Activated T-cell treated with anti-CD3 and anti-CD28 coated beads for 1 hour (primary cell): Measurements from ENCODE around the gene OR4F15.
"Not testable (repeated sequence)": the region's sequence is repeated elsewhere in the genome, so short reads cannot be mapped to it uniquely, and the experiment has no call there.

Experiments used
- DNase-seq: peaks from one replicate; pipeline ENCODE4 v3.0.0-alpha.2; 2020; ENCODE audit warnings: low read depth

Gene OR4F15, protein sequence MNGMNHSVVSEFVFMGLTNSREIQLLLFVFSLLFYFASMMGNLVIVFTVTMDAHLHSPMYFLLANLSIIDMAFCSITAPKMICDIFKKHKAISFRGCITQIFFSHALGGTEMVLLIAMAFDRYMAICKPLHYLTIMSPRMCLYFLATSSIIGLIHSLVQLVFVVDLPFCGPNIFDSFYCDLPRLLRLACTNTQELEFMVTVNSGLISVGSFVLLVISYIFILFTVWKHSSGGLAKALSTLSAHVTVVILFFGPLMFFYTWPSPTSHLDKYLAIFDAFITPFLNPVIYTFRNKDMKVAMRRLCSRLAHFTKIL

DNA sequence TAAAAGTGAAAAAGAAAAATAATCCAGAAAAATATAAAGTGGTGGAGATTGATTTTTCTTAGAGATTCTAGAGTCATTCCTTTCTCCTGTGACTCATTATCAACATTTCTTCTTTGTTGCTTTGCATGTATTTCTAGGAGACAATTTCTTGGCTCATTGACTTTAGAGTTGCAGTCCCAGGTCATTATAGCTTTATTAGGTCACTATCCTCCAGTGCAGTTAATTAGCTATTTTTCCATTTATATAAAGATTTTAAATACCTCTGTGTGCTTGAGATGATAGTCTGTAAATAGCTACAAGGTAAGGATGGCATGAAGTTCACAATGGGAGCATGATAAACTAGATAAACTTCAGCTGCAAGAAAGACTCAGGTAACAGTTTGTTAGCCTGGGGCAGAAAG lies at the start of gene OR4F15:
OR4F15 (plus strand) TSS at position 301 of the 400 bp plus-strand sequence. CDS start 5,985 bp downstream, outside the sequence.
- no peak for DNase-seq

DNA sequence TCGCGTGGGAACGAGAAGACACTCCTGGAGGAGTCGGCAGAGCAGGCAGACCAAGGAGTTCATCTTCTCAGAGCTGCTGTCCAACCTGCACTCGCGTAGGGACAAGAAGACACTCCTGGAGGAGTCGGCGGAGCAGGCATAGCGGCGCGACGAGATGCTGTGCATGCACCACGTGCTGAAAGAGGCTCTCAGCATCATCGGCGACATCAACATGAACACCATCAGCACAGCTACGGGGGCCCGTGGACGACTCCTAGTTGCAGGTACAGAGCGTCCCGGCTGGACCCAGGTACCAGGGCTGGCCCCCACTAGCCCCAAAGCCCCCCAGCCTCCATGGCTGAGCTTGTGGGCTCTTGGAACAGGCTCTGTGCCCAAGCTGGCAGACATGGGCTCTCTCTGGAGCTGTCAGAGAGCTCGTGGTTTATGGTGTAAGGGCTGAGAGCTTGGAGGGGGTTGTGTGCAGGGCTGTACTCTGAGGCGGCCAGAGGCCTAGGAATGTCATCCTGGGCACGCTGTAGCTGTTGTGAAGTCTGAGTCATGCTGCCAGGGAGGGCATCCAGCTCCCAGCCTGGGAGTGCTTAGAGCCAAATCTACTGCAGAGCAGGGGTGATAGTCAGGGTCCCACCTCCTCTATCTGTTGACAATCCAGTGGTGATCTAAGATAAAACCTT lies 47.2 kb upstream of the OR4F15 start:
- not testable (repeated sequence) for DNase-seq

DNA sequence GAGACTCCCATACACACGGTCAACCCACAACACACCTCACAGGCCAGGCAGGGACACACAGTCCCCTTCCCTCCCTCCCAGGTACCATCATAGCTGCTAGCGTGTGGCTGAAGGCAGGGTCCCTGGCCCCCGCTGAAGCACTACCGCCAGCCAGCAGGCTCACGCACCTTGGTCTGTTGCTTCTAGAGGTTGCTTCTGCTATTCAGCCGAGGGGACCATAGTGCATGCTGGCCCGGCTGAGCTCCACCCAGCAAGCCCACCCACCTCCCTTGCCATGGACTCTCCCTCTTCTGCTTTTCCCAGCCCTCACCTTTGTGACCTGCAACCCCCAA lies 46.7 kb upstream of the OR4F15 start:
- not testable (repeated sequence) for DNase-seq

DNA sequence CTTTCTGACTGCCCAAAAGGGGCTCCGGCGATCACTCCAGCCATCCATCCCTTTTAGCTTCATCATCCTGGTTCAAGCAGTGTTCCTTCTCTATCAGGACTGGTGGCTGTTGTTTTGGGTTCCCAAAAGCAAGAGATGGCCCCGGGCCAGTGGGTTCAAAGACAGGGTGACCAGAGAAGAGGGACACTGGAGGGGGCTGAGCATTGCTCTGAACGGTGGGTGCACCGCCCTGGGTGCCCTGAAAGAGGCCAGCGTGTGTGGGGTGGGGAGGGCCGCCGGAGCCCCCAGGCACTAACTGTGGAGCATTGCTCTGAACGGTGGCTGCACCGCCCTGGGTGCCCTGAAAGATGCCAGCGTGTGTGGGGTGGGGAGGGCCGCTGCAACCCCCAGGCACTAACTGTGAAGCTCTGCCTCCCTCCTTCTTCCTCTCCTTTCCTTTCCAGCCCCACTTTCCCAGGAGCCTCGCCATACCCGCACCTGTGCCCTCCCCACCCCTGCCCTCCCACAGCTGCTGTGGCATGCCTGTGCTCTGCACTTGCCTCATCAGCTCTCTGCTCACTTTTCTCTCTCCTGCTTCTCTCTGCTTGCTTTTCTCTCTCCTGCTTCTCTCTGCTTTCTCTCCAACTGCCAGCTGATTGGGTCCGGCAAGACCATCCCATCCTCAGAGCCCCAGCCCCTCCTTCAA lies 46.1 kb upstream of the OR4F15 start:
- DNase-seq: no peak

DNA sequence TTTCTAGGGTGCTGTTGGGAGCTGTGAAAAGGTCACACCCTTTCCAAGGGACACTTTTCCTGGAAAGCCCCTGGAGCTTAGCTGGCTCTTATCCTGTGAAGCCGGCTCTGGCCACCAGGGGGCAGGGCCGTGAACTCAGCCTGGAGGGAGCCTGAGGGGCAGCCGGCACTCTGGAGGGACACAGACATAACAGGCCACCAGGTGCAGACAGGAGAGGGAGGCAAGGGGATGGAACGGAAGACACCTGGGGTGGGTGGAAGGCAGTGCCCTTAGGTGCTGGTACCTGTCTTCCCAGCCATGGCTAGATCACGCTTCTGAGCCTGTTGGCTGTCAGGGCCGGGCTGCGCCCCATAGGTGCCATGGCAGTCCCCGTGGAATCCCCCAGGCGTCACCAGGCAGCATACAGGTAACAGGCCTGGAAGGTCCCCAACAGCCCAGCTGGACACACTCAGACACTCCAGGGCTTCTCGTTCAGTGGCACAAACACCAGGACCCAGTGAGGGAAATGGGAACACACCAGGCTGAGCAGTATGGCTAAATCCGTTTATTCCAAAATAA lies 44.8 kb upstream of the OR4F15 start:
- not testable (repeated sequence) for DNase-seq

DNA sequence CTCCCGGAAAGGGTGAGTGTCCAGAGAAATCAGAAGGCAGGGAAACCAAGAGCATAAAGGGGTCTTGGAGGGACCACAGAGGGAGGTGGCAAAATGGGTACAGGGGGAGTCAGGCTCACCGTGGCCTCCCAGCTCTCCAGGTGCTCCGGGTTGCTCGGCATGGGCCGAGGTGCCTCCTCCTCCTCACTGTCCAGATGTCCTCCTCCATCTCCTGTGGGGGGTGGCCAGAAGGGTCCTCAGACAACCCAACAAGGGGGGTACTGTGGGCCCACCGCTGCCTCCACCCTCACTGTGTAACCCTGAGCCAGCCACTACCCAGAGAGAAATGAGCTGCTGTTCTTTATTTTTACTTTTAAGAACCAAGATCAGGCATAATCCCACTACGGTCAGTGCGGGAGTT lies 39.1 kb upstream of the OR4F15 start:
- DNase-seq: no peak

DNA sequence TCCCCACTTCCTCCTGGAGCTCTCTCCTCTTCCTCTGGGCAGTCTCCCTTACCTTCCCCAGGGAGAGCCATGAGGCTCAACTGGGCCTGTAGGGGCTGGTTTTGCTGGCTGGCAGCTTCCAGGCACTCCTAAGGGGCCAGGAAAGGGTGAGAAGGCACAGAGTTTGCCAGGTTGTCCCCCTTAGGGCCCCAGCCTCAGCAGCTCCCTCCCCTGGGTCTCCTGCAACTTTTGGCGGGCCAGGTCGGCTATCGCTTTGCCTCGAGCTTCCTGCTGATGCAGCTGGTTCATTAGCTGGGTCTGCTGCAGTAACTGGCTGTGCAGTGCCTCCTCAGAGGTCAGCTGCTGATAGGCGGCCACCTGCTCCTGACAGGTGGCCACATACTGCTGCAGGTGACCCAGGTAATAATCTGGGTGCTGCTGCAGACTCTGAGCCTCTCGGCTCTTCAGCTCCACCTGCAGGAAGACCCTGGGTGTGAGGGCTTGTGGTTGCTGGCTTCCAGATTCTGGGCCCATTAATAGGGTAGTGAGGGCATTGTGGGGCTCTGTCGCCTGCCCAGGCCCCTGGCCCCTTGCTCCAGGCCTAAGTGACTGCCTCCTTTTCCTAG lies 38.4 kb upstream of the OR4F15 start:
- no peak for DNase-seq

DNA sequence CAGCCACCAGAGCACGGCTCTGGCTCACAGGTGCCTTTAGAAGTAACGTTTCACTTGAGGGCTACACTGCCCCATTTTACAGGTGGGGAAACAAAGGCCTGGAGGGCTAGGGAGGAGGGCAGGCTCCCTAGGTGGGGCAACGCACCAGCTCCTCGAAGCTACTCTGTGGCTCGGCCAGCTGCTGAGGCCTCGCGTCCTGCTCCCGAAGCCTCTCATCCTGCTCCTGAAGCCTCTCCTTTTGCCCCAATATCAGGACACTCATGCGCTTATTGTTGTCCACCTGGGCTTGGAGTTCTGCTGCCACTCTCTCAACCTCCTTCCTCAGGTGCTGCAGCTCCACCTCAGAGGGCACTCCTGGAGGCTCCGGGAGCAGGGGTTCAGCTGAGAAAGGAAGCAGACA lies 36.9 kb upstream of the OR4F15 start:
- no peak for DNase-seq

DNA sequence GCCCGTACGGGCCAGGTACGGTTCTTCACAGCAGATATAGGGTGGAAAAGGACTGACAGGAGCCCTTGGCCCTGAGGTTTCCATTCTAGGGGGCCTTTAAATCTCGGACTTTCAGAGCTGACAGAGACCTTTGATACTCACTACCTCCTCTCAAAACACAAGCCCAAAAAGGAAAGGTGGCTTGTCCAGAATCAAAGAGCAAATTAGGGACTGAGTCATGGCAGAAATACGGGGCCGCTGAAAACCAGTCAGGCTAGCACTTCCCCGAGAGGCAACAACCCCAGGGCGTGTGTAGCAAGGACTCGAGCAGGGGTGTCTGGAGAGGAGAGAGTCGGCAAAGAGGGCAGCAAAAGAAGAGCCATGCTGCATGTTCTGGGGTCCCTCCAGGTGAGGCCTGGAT lies 33.4 kb upstream of the OR4F15 start:
- DNase-seq: not testable (repeated sequence)

DNA sequence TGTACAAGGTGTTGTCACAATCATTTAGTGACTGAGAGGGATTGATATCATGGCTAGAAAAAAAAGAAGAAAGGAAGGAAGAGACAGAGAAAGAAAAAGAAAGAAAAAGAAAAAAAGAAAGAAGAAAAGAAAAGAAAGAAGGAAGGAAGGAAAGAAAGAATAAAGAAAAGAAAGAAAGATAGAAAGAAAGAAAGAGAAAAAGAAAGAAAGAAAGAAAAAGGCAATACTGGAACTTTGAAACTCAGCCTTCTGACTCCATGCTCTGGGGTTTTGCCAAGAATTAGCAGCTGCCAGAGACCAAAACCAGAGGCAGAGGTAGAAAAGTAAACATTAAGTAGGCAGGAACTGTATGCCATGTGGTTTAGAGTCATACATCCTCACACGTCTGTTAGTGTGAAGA lies 31.8 kb upstream of the OR4F15 start:
- DNase-seq: not testable (repeated sequence)

DNA sequence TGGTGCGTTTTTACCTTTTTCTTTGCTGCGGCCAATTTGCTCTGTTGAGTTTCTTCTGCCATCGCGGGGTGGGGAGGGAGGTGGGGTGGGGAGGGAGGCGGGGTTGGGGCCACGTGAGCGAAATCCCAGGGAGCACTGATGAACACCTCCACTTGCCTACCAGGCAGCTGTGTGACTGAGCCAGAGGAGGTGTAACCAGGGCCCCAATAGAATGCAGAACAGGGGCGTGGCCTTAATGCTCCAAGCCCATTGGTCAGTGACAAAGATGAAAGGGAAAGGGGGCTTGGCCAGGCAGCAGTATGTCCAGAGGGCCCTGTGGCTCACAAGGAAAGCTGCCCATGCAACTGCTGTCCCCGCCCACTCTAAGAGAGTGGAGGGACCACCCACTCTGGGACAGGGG lies 30.1 kb upstream of the OR4F15 start:
- DNase-seq: no peak

DNA sequence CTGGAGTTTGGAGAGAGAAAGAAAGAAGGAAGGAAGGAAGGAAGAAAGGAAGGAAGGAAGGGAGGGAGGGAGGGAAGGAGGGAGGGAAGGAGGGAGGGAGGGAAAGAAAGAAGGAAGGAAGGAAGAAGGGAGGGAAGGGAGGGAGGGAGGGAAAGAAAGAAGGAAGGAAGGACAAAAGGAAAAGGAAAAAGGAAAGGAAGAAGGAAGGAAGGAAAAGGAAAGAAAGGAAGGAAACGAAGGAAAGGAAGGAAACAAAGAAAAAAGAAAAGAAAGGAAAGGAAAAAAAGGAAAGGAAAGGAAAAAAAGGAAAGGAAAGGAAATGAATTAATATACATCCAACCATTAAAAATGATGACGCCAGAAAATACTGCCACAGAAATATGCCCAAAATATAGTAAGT lies 27.4 kb upstream of the OR4F15 start:
- no peak for DNase-seq

DNA sequence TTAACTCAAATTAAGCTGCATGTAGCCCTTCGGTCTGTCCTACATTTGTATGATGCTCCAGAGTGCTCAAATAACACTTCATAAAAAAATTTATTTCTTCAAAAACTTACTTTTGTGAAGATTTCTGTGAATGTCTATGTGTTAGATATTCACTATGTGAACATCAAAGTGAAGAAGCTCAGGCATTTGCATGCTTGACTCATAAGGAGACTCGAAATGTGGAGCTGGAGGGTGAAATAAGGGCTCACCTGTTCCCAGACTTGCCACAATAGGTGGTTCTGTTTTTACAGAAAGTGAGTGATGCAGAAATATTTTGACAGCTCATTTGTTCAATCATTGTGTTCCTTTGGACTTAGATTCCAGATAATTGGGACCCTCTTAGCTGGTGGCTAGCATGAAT lies 25.6 kb upstream of the OR4F15 start:
- DNase-seq: not testable (repeated sequence)

DNA sequence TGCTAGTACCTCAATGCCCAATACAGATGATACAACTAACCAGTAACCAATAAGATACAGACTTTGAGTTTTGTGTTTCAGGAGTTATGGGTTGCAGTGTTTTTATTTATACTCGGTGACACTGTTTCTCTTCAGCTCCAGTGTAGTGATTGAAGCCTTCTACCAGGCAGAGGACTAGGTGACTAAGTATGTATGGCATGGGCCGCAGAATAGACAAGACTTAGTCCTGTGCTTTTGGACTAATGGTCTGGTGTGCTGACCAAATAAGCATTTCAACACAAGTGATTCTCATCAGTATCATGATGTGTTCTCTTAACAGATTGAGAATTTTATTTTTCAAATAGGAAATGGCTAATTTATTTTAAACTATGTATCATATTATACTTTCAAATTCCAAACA lies 24.0 kb upstream of the OR4F15 start:
- not testable (repeated sequence) for DNase-seq

DNA sequence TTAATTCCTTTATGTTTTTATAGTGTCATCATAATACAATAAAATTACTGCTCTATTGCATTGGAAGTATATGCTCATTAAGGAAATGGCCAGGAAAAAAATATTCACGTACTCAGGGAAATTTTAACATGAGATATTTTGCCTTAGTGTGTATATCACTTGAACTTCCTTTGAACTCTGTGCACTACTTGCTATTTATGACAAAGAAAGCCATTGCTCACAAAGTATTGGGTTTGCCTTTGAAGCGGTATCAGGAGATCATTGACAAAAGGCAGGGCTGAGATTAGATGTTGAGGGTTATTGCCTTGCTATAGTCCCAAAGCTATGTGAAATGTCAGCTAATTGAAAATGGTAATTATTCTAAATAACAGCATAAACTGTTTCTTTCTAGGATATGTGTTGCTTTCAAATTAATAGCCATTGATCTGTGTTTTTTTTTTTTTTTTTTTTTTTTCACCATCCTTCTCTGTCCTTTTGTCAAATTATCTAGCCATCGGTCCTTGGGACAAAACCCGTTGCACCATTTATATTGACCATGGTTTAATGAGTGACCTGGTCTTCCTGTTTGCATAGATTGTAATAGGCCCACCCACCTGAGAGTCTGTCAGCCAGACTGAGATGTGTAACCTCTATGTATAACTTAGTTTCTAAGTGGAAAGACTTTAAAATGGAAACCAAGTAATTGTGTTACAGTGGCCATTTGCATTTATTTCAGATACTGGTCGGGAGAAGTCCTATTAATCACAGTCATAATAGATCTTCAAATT lies 23.3 kb upstream of the OR4F15 start:
- DNase-seq: not testable (repeated sequence)

DNA sequence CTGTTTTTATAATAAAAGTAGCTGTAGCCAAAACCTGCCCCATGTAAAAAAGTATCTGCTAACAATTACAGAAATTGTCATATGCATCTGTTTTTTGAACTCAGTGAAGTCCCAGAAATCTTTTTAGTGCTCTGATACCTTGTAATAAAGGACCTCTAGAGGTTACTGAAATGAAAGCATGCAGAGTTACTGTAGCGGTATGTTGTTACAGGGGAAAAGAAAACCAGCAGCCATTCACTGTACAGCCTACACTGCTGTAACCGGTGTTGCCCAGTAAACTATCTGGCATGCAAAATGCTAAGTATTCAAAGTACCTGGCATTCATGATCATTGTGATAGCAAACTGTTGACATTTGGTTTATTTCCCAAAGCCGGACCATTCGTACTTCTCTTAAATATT lies 21.3 kb upstream of the OR4F15 start:
- not testable (repeated sequence) for DNase-seq

DNA sequence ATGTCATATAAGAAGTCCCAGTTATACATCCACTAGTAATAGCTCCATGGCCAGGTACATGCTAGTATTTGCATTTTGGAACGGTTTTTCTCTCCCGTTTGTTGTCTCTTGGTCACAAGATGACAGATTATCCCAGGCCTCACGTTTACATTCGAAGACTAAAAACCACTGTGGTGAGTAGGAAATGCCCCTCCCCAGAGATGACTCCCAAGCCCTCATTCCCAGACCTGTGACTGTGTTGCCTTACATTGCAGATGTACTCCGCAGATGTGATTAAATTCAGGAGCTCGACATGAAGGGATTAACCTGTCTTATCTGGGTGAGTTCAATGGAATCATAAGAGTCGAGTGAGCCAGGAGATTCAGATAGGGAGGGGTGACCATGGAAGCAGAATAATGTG lies 18.0 kb upstream of the OR4F15 start:
- not testable (repeated sequence) for DNase-seq

DNA sequence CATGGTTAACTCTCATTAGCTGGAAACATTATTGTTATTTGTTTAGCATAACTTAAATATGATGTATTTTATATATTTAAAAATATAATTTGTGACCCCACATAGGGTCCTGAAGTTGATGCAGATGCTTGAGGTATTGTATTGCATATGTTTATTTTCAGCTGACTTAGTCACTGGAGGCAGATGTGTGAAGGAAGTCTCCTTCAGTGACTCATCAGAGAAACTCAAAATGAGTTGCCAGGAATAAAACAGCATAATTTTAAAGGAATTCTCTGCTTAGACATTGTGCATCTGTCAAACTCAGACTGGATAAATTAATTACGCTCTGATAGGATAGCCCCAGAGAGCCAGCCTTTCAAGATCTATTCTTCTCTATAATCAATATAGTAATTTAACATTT lies 16.5 kb upstream of the OR4F15 start:
- no peak for DNase-seq

DNA sequence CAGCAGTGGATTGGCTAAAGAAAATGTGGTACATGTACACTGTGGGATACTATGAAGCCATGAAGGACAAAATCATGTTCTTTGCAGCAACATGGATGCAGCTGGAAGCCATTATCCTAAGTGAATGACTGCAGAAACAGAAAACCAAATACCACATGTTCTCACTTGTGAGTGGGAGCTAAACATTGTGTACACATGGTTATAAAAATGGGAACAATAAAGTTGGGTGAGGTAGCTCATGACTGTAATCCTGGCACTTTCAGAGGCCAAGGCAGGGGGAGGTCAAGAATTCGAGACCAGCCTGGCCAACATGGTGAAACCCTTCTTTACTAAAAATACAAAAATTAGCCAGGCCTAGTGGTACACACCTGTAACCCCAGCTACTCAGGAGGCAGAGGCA lies 12.3 kb upstream of the OR4F15 start:
- no peak for DNase-seq

DNA sequence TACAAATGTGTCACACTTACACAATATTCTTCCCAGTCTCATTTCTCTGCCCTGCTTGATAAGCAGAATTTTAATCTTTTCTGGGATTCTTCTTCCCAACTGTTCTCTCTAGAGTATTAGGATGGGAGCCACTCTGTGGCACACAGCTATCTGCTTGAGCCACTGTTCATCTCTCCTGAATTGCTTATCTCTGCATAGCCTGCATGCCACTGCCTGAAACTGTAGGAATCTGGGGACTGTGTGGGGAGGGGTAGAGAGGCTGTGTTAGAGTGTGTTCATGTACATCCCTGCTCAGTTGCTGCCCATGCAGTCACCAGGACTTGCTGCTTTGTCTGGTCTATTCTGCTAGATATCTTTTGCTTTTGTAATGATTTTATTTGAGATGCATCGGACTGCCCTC lies 11.0 kb upstream of the OR4F15 start:
- no peak for DNase-seq

DNA sequence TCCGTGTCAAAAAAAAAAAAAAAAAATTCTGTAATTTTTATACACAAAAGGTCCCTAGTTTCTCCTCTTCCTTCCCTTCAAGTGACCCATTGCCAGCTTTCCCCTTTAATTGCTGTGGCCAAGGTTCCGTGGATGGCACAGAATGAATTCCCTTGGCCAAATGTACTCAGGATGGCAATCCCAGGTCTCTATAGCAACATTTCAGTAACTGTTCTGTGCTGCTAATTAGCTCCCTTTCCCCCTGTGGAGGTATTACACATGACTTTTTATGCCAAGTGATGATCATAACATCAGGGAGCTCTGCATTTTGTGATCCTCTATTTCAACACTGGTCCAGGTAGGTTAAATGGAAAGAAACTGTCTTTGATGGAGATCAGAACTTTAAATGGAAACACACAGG lies 8.8 kb upstream of the OR4F15 start, which contains the start of gene OR4F6:
OR4F6 (plus strand) TSS at position 301 of the 400 bp plus-strand sequence. CDS start 2,211 bp downstream, outside the sequence.
- DNase-seq: no peak

DNA sequence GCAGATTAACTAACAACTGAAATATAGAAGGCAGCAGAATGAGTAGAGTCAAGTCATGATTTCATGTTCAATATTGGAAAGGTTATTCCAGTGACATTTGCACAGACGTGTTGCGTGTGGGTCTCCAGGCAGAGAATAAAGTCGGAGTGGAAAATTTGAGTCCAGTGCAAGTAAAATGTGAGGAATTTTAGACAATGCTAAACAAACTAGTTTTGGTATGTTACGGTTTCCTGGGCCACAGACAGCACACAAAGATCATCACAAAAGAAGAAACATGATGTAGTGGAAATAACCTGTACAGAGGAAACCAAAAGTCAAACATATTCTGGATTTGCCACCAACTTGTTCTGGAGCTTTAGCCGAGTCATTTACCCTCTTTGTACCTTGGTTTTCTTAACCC lies 8.3 kb upstream of the OR4F15 start:
- no peak for DNase-seq
